Endometrial microvascular endothelial cells (primary cell): ENCODE data around the gene SEH1L. TPM values are rescaled to one million over a fixed set of nuclear protein-coding genes. Genes with fewer than 3 reads are reported as not detected.
"Not testable (repeated sequence)": the region's sequence is repeated elsewhere in the genome, so short reads cannot be mapped to it uniquely, and the experiment has no call there.

Source experiments
- in situ Hi-C: cut with HindIII; loops from 2 replicates; pipeline ENCODE4 v1.10.0; 2017; ENCODE audit warnings: low sequenced_read_pairs, low pct_unique_long_range_greater_than_20kb; ENCODE audit errors: inconsistent ontology term
- total RNA-seq: library from RNA; depleted of rRNA; stranded (reverse); fragments of >200 nt; gene quantifications from one replicate; pipeline ENCODE4 v1.2.3, GENCODE V29; 2015; ENCODE audit errors: inconsistent ontology term

The SEH1L gene
- total RNA-seq, 1 donor from 2014 or later: 45.5 TPM

GRCh38 chr18:12990967-12991820 is 43.4 kb downstream of the SEH1L start, which contains the start of gene CEP192:
Gene CEP192, plus strand, starts transcription at chr18:12991362. Its CDS starts 8,063 bp downstream, at chr18:12999425.
- in situ Hi-C loops: no loop called here

- in situ Hi-C loops: no loop called here
These were observed 44.0 kb downstream of the SEH1L start for GRCh38 chr18:12991821-12992179.

- in situ Hi-C loops: no loop called here
These were observed 45.6 kb downstream of the SEH1L start for GRCh38 chr18:12993439-12993838.

DNA sequence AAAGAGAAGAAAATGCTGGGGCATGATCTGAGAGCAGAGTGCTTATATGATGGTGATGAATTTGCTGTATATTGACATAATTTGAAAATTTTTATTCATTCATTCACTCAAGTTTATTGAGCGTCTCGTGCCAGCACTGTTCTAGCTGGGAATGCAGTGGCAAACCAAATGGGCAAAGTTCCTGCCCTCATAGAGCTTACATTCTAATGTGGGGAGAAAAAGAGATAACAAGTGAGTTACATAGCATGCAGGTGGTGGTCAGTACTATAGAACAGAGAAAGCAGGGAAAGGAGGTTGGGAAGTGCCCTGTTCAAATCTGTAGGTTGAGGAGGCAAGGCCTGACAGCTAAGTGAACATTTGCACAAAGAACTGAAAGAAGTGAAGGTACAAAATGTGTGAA is 47.6 kb downstream of the SEH1L start:
- in situ Hi-C loops: no loop called here

- in situ Hi-C loops: no loop called here
These were observed 48.2 kb downstream of the SEH1L start for GRCh38 chr18:12995952-12996477.

DNA sequence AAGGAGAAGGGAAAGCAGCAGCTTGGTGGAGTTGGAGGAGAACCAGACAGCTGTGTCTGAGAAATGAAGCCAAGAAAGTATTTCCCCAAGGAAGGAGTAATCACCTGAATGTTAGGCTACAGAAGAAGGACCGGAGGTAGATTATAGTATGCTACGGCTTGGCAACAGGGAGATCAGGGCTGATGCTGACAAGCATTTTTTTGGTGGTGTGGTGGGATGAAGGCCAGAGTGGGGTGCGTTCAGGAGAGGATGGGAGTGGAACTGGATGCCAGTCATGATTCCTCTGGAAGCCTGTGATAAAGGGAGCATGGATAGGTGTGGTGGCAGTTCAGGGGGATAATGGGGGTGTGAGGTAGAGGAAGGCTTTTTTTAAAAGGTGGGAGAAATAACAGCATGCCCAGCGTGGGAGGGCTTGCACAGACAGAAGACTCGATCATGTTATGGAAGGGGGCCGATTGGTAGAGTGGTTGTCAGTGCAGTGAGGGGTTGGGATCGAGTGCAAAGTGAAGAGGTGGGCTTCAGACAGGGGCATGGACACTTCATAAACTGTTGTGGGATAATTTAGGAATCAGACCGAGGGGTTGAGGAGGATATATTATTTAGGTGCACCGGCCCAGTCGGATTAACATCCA is 49.0 kb downstream of the SEH1L start:
- in situ Hi-C loops: no loop called here

- in situ Hi-C loops: not testable (repeated sequence)
These were observed 49.5 kb downstream of the SEH1L start for GRCh38 chr18:12997330-12997729.

- in situ Hi-C loops: no loop called here
These were observed 50.7 kb downstream of the SEH1L start for GRCh38 chr18:12998332-12999060.

DNA sequence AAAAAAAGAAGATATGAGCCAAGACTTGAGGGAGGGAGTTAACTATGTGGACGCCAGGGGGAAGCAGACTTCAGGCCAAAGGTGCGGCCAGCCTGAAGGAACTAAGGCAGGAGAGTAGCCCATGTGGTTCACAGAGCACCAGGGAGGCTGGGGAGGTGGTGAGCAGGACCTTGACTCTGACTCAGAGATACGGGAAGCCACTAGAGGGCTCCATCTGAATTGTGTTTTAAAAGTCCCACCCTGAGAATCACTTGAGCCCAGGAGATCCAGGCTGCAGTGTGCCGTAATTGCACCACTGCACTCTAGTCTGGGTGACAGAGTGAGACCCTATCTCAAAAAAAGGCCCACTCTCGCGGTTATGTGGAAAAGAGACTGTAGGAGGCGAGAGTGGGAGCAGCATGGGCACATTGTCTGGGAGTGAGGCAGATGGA is 55.7 kb downstream of the SEH1L start:
- in situ Hi-C loops: no loop called here

- in situ Hi-C loops: no loop called here
These were observed 56.6 kb downstream of the SEH1L start for GRCh38 chr18:13004396-13004795.

- in situ Hi-C loops: no loop called here
These were observed 57.5 kb downstream of the SEH1L start for GRCh38 chr18:13005289-13005688.

DNA sequence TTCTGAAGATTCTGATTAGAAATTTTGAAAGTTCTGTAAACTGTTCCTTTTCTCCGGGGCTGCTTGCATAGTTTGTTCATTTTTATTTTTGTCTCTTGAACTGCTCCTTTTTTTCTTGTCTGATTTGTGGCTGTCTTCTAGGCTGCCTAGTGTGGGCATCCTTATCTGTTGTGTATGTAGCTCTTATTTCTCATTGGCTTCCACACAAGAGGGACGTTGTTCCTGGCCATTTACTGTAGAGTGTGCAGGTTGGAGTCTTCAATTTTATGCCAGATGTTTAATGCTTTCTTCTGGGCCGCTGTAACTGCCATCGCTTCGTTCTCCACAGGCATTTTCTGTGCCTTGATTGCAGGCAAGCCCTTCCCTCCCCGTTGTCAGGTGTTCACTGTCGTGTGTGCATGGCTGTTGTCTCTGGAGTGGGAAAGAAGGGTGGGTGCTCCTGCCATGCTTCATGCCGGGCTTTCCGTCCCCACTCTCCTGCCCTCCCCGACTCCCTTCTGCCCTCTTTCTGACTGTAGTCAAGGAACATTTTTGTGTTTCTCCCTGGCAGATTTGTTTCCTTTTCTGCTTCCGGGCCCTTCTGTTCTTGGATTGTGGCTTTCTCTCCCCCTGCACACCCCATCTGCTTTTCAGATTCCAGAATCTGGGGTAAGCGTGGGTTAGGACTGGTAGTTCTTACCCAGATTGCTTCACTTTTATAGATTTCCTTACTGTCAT is 58.9 kb downstream of the SEH1L start:
- in situ Hi-C loops: no loop called here

DNA sequence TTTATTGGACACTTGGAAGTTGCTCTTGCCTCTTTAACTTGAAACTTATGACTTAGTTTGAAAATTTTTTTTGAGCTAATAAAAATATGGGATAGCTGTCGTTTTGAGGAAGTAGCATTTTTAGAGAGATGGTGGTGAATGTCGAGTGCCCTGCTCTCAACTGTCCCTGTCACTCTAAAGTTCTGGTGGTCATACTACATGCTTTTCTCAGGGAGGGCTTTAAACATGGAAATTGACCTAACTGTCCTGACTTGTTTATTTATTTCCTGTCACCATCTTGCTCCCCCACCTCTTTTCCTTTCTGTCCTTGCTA is 59.4 kb downstream of the SEH1L start:
- in situ Hi-C loops: no loop called here

DNA sequence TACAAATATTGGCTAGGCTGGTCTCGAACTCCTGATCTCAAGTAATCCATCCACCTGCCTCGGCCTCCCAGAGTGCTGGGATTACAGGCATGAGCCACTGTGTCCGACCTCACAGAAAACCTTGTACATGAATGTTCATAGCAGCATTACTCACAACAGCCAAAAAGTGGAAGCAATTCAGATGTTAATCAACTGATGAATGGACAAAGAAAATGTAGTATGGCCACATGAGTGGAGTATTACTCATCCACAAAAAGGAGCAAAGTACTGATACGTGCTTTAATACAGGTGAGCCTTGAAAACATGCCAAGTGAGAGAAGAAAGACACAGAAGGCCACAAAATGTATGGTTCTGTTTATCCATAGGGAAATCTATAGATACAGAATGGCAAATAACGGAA is 63.9 kb downstream of the SEH1L start:
- in situ Hi-C loops: no loop called here

GRCh38 chr18:13014232-13014631 is 66.4 kb downstream of the SEH1L start:
- in situ Hi-C loops: no loop called here

- in situ Hi-C loops: no loop called here
These were observed 67.0 kb downstream of the SEH1L start for GRCh38 chr18:13014818-13015217.

DNA sequence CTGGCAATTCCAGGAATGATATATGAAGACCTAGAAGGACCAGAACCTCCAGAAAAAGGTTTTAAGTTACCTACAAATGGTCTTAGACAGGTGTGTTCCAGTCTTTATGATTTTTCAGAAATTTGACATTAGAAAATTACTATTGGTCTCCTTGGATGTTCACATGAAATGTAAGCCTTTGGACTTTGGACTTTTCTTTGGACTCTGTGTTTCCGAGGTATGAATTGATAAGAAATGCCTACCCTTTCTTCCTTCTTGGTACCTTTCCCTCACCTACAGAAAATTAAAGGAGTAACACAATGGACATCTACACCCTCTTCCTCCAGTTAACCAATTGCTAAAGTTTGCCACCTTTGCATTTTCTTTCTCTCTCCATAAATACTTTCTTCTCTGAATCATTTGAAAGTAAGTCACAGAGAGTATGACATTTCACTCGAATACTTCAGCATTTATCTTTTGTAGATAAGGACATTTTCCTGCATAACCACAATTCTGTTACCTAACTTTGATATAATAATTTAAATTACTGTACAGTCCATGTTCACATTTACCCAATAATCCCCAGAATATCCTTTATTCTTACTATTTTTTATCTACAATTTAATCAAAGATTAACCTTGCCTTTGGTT is 69.5 kb downstream of the SEH1L start:
- in situ Hi-C loops: no loop called here

- in situ Hi-C loops: no loop called here
These were observed 70.6 kb downstream of the SEH1L start for GRCh38 chr18:13018374-13018773.

DNA sequence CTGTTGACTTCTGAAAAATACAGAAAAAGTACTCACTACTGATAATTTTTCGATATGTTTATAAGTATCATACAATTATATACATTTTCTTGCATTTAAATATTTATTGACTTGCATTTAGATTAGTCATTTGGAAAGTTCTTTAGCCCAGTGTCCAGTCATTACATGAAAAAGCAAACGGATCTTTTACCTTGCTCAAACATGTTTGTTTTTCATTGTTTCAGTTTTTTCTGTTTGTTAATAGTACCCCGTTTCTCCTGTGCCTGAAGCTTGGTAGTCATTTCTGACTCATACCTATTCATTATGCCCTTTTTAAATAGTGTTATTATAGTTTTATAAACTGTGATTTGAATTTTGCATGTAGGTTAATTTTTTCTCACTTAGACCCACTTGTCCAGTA is 71.5 kb downstream of the SEH1L start:
- in situ Hi-C loops: no loop called here
